ENCODE data around the gene TLCD4.
"Not testable (repeated sequence)": the region's sequence is repeated elsewhere in the genome, so short reads cannot be mapped to it uniquely, and the experiment has no call there.

TLCD4 gene

GRCh38 chr1:95117207-95118066 lies at the start of gene TLCD4:
TSS of gene TLCD4 (plus strand) at chr1:95117355. CDS start at chr1:95143902, 26,547 bp downstream.
- DNase-seq, result no peak

- no peak for DNase-seq
These were observed 49.6 kb upstream of the TLCD4 start for GRCh38 chr1:95067568-95067967.

- DNase-seq, result no peak
These were observed 48.0 kb upstream of the TLCD4 start for GRCh38 chr1:95068956-95069709.

- DNase-seq, result no peak
These were observed 47.5 kb upstream of the TLCD4 start for GRCh38 chr1:95069710-95070093.

GRCh38 chr1:95071539-95071938 lies 45.6 kb upstream of the TLCD4 start:
- no peak for DNase-seq

- no peak for DNase-seq
These were observed 45.0 kb upstream of the TLCD4 start for GRCh38 chr1:95072117-95072516.

GRCh38 chr1:95072532-95073419 lies 44.4 kb upstream of the TLCD4 start, which contains the start of gene ALG14:
TSS of gene ALG14 (minus strand) at chr1:95072951. CDS start at chr1:95072898, 53 bp downstream.
- peak; percentile 95 for DNase-seq

GRCh38 chr1:95073446-95073845 lies 43.7 kb upstream of the TLCD4 start:
- no peak for DNase-seq

- DNase-seq, result no peak
These were observed 41.1 kb upstream of the TLCD4 start for GRCh38 chr1:95076034-95076433.

GRCh38 chr1:95080446-95080845 lies 36.7 kb upstream of the TLCD4 start:
- DNase-seq, result no peak

- no peak for DNase-seq
These were observed 36.3 kb upstream of the TLCD4 start for GRCh38 chr1:95080879-95081278.

GRCh38 chr1:95084317-95085176 lies 32.6 kb upstream of the TLCD4 start:
- no peak for DNase-seq

- no peak for DNase-seq
These were observed 31.8 kb upstream of the TLCD4 start for GRCh38 chr1:95085376-95085775.

GRCh38 chr1:95086949-95087533 lies 30.1 kb upstream of the TLCD4 start:
- no peak for DNase-seq

- no peak for DNase-seq
These were observed 28.9 kb upstream of the TLCD4 start for GRCh38 chr1:95088303-95088702.

GRCh38 chr1:95089650-95090287 lies 27.4 kb upstream of the TLCD4 start:
- DNase-seq, result no peak

- DNase-seq, result not testable (repeated sequence)
These were observed 25.9 kb upstream of the TLCD4 start for GRCh38 chr1:95091290-95091689.

- DNase-seq, result not testable (repeated sequence)
These were observed 24.3 kb upstream of the TLCD4 start for GRCh38 chr1:95092891-95093290.

GRCh38 chr1:95093296-95093695 lies 23.9 kb upstream of the TLCD4 start:
- no peak for DNase-seq

- DNase-seq, result no peak
These were observed 22.2 kb upstream of the TLCD4 start for GRCh38 chr1:95094923-95095322.

- DNase-seq, result no peak
These were observed 21.3 kb upstream of the TLCD4 start for GRCh38 chr1:95095833-95096217.

All from NCI-H1417 treated with DMSO at 0.1 percent for 48 hours (cell line).